ENCODE results near the gene FITM1.

- TF ChIP-seq CTCF (optimal IDR thresholded peaks at IDR 0.05 in 1 of 3, IDR thresholded peaks at IDR 0.05 in 1 of 3, conservative IDR thresholded peaks at IDR 0.05 in 1 of 3; ENCODE audit: extremely low read depth in 1 of 3, insufficient read depth in 2 of 3, low read length in 3 of 3) (no peak), EZH2 (IDR thresholded peaks at IDR 0.05; ENCODE audit: low read length) (no peak)
These were observed 35.0 kb upstream of the FITM1 start for GRCh38 chr14:24095271-24096068.
